Adrenal gland (tissue), 5 donors: Measurements from ENCODE around the gene RYR3.

Experiments
- CTCF ChIP-seq, 6 experiments: fragments of 450-650 bp in 4 of 6; fragments of 200-600 bp in 2 of 6; sonication (generic) in 1 of 6; IDR thresholded peaks; 1 replicate in 5 of 6; 2 replicates in 1 of 6; pipeline versions ENCODE4 v1.5.1 to v1.8.0; 2016 to 2021; ENCODE audit warnings: antibody characterized with exemption in 6 of 6, mild to moderate bottlenecking in 2 of 6, moderate library complexity in 1 of 6
- POLR2A ChIP-seq, 2 donors: fragments of 450-650 bp; IDR thresholded peaks; one replicate each; pipeline ENCODE4 v1.6.1; 2017; ENCODE audit warnings: antibody characterized with exemption in 2 of 2, mild to moderate bottlenecking in 2 of 2, moderate library complexity in 1 of 2
- donor health status: DM: no; HTN: no; CAD: no.

GRCh38 chr15:33860754-33861153, 550.0 kb downstream of the RYR3 start:
- TF ChIP-seq CTCF (IDR thresholded peaks at IDR 0.05) (no peak), POLR2A (IDR thresholded peaks at IDR 0.05) (no peak)
